Caco-2 (cell line): Measurements from ENCODE around the gene TPRG1. TPM values are rescaled to one million over a fixed set of nuclear protein-coding genes. Genes with fewer than 3 reads are reported as not detected.

Experiments used
- BruUV-seq: library from RNA; stranded (reverse); fragments of 400-500 nt; replicated peaks from 2 replicates; lab custom pipeline; 2021; lab: Mats Ljungman, UMichigan
- CTCF ChIA-PET: fragments of 300-600 bp; sonication (Branson Sonifier 250); formaldehyde crosslinking; loops from one replicate; lab custom pipeline; 2022; ENCODE audit warnings: antibody characterized with exemption; lab: Charles Lee
- POLR2A ChIA-PET: fragments of 300-600 bp; sonication (Branson Sonifier 250); formaldehyde crosslinking; loops from one replicate; lab custom pipeline; 2022; ENCODE audit warnings: antibody characterized with exemption; lab: Charles Lee
- DNase-seq, 2 experiments: peaks; one replicate each; pipeline versions ENCODE4 v3.0.0 to v3.0.0-alpha.2; 2020 to 2022
- H3K27me3 ChIP-seq: replicated peaks from 2 replicates; pipeline ENCODE4 v1.6.0; 2011; ENCODE audit warnings: low read length; ENCODE audit not compliant: control insufficient read depth, insufficient read depth
- H3K36me3 ChIP-seq: 2 replicates; pipeline ENCODE4 v1.5.1; 2011; ENCODE audit warnings: low read length; ENCODE audit not compliant: control insufficient read depth, insufficient read depth
- H3K4me1 ChIP-seq: fragments of 250-450 bp; sonication (Bioruptor Pico); 2 replicates; pipeline ENCODE4 v1.5.1; 2020; ENCODE audit warnings: mild to moderate bottlenecking
- H3K4me3 ChIP-seq: 2 replicates; pipeline ENCODE4 v1.5.1; 2011; ENCODE audit warnings: low read depth, mild to moderate bottlenecking, control low read depth, low read length
- H3K9me3 ChIP-seq: fragments of 250-450 bp; sonication (Bioruptor Pico); 2 replicates; pipeline ENCODE4 v1.5.1; 2020; ENCODE audit warnings: mild to moderate bottlenecking, moderate library complexity
- H3K27ac Mint-ChIP-seq: one replicate; pipeline ENCODE4 v1.8.0; 2022; ENCODE audit warnings: mixed read lengths; ENCODE audit not compliant: unreplicated experiment
- H3K27me3 Mint-ChIP-seq: one replicate; pipeline ENCODE4 v1.8.0; 2022; ENCODE audit warnings: mixed read lengths; ENCODE audit not compliant: insufficient read depth, unreplicated experiment
- H3K36me3 Mint-ChIP-seq: one replicate; pipeline ENCODE4 v1.8.0; 2022; ENCODE audit warnings: mild to moderate bottlenecking, mixed read lengths; ENCODE audit not compliant: insufficient read depth, unreplicated experiment
- H3K4me1 Mint-ChIP-seq: one replicate; pipeline ENCODE4 v1.8.0; 2022; ENCODE audit warnings: low read depth, mixed read lengths; ENCODE audit not compliant: unreplicated experiment
- H3K4me3 Mint-ChIP-seq: one replicate; pipeline ENCODE4 v1.8.0; 2022; ENCODE audit warnings: mild to moderate bottlenecking, moderate library complexity, mixed read lengths; ENCODE audit not compliant: unreplicated experiment
- H3K9me3 Mint-ChIP-seq: one replicate; pipeline ENCODE4 v1.8.0; 2022; ENCODE audit warnings: mixed read lengths; ENCODE audit not compliant: unreplicated experiment
- intact Hi-C: fragments of 100-400 bp; cut with micrococcal nuclease; formaldehyde crosslinking; loops from one replicate; pipeline ENCODE4 v1.10.0; 2022; ENCODE audit not compliant: unreplicated experiment
- total RNA-seq: library from RNA; stranded (reverse); gene quantifications from 2 replicates; pipeline ENCODE4 v1.2.3, GENCODE V29; 2022
- TF ChIP-seq, protein P1 (sequence below), 2 experiments: fragments of 200-600 bp in 1 of 2; IDR thresholded peaks; 1 replicate in 1 of 2; 2 replicates in 1 of 2; pipeline versions ENCODE4 v1.5.1 to v1.8.0; 2011 to 2022; ENCODE audit warnings: antibody characterized with exemption in 1 of 2, control low read depth in 1 of 2, inconsistent platforms in 1 of 2, low read depth in 1 of 2, low read length in 1 of 2, mild to moderate bottlenecking in 1 of 2, moderate library complexity in 1 of 2; ENCODE audit not compliant: insufficient read depth in 1 of 2, severe bottlenecking in 1 of 2, unreplicated experiment in 1 of 2

Gene TPRG1
- total RNA-seq, 1 experiment from 2014 or later, result 1.5 TPM

DNA sequence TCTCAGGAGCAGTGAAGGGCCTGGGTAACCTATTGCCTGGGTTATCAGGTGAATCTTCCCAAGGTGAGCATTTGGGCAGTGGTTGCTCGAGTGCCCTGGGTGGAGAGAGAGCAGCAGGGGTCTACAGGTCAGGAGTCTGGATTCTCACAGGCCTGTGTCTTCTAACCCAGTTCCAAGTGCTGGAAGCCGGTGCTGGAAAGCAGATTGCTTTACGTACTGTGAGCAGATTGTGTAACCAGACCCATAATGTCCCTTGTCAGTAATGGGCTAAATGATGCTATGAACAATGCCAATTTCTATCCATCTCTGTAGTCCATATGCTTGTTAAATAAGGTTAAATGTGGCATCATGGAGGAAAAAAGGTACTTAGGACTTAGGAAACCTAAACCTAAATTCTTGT, 106.5 kb downstream of the TPRG1 start:
- Histone ChIP-seq H3K4me3 (no peak overlapping the region), H3K27me3 (no peaks in the 10 kb centered on the region), H3K9me3 (no peaks in the 10 kb centered on the region), H3K36me3 (no peaks in the 10 kb centered on the region), H3K4me1 (no peaks in the 10 kb centered on the region)
- no peak for DNase-seq
- no peak overlapping the region for H3K27ac Mint-ChIP-seq
- POLR2A ChIA-PET, result no interaction called here
- CTCF ChIA-PET, result no interaction called here
- intact Hi-C loops, result loop anchor here (10.0 kb wide), 1 partner anchor 177 kb away; no protein-coding TSS in a partner anchor
- H3K36me3 Mint-ChIP-seq, result no peaks in the 10 kb centered on the region
- TF ChIP-seq, protein P1, sequence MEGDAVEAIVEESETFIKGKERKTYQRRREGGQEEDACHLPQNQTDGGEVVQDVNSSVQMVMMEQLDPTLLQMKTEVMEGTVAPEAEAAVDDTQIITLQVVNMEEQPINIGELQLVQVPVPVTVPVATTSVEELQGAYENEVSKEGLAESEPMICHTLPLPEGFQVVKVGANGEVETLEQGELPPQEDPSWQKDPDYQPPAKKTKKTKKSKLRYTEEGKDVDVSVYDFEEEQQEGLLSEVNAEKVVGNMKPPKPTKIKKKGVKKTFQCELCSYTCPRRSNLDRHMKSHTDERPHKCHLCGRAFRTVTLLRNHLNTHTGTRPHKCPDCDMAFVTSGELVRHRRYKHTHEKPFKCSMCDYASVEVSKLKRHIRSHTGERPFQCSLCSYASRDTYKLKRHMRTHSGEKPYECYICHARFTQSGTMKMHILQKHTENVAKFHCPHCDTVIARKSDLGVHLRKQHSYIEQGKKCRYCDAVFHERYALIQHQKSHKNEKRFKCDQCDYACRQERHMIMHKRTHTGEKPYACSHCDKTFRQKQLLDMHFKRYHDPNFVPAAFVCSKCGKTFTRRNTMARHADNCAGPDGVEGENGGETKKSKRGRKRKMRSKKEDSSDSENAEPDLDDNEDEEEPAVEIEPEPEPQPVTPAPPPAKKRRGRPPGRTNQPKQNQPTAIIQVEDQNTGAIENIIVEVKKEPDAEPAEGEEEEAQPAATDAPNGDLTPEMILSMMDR (IDR thresholded peaks at IDR 0.05; ENCODE audit: insufficient read depth in 1 of 2, low read depth in 1 of 2, low read length in 1 of 2, severe bottlenecking in 1 of 2, unreplicated experiment in 1 of 2), result no peak
- no TSS peak for BruUV-seq
- no peak overlapping the region for H3K4me3 Mint-ChIP-seq
- H3K4me1 Mint-ChIP-seq, result peaks cover 7% of the 10 kb centered on the region
- H3K9me3 Mint-ChIP-seq, result no peaks in the 10 kb centered on the region
- H3K27me3 Mint-ChIP-seq, result no peaks in the 10 kb centered on the region

DNA sequence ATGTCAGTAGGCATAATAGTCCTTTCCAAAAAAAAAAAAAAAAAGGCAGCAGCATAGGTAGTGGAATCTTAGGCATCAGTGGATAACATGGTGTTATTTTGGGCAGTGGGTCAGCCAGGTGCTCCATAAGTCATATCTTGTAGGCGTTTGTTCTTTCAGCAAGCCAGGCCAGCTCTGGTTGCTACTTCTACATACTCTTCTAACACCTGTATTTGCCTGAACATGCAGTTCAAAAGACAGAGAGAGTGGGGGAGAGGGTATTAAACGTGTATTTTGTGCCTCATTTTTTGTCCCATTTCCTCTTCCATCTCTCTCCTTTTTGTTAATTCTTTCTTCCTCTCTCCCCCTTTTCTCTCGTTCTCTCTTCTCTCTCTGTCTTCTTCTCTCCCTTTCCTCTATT, 110.4 kb downstream of the TPRG1 start:
- POLR2A ChIA-PET, result no interaction called here
- intact Hi-C loops, result no loop called here

DNA sequence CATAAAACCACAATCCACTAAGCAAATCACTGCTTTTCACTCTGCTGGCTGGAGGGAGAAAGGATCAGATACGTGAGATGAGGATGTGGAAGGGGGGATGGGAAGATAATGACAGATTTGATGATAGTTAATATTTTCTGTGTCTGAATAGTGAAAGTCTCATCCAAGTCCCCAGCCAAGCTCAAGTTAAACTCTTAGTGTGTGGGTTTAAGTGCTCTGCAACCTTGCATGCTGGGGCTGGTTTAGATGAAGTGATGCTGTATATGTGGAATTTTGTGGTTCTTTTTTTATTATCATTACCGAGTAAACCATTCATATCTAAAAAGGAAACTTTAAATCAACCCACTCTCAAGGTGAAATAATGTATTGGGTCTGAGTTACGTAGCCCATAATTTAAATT, 111.0 kb downstream of the TPRG1 start:
- Mint-ChIP-seq H3K9me3 (no peaks in the 10 kb centered on the region), H3K27ac (no peak overlapping the region), H3K27me3 (no peaks in the 10 kb centered on the region), H3K4me1 (no peaks in the 10 kb centered on the region), H3K4me3 (no peak overlapping the region), H3K36me3 (no peaks in the 10 kb centered on the region)
- TF ChIP-seq, protein P1 (IDR thresholded peaks at IDR 0.05; ENCODE audit: insufficient read depth in 1 of 2, low read depth in 1 of 2, low read length in 1 of 2, severe bottlenecking in 1 of 2, unreplicated experiment in 1 of 2), result no peak
- Histone ChIP-seq H3K27me3 (no peaks in the 10 kb centered on the region), H3K4me3 (no peak overlapping the region), H3K4me1 (no peaks in the 10 kb centered on the region), H3K9me3 (no peaks in the 10 kb centered on the region), H3K36me3 (no peaks in the 10 kb centered on the region)
- ChIA-PET CTCF (interaction anchor here (0.7 kb wide), 1 partner anchor 669 kb away, joined by 4 read pairs; no protein-coding TSS in a partner anchor), POLR2A (no interaction called here)
- no TSS peak for BruUV-seq
- DNase-seq, result no peak
- intact Hi-C loops, result no loop called here

More for the DNA sequence above, 110.4 kb downstream of the TPRG1 start:
- no peak overlapping the region for H3K27ac Mint-ChIP-seq
- H3K9me3 Mint-ChIP-seq, result no peaks in the 10 kb centered on the region
- DNase-seq, result no peak
- H3K4me1 ChIP-seq, result no peaks in the 10 kb centered on the region
- H3K9me3 ChIP-seq, result no peaks in the 10 kb centered on the region
- no TSS peak for BruUV-seq
- H3K27me3 ChIP-seq, result no peaks in the 10 kb centered on the region
- no peaks in the 10 kb centered on the region for H3K36me3 ChIP-seq
- TF ChIP-seq, protein P1 (IDR thresholded peaks at IDR 0.05; ENCODE audit: insufficient read depth in 1 of 2, low read depth in 1 of 2, low read length in 1 of 2, severe bottlenecking in 1 of 2, unreplicated experiment in 1 of 2), result no peak
- no peak overlapping the region for H3K4me3 ChIP-seq
- H3K36me3 Mint-ChIP-seq, result no peaks in the 10 kb centered on the region
- CTCF ChIA-PET, result interaction anchor here (0.7 kb wide), 3 partner anchors 35 to 670 kb away, joined by 4 to 5 read pairs (median 4); no protein-coding TSS in a partner anchor
- H3K27me3 Mint-ChIP-seq, result no peaks in the 10 kb centered on the region
- H3K4me1 Mint-ChIP-seq, result no peaks in the 10 kb centered on the region
- no peak overlapping the region for H3K4me3 Mint-ChIP-seq
